MCF 10A (cell line): ENCODE data around the gene SP140. TPM values are rescaled to one million over a fixed set of nuclear protein-coding genes. Genes with fewer than 3 reads are reported as not detected.
A peak's percentile ranks its signal among the peaks of the same experiment; 100 is the strongest.

Experiments used
- BruUV-seq: library from RNA; stranded (reverse); fragments of 400-500 nt; replicated peaks from 2 replicates; lab custom pipeline; 2021; lab: Mats Ljungman, UMichigan
- CTCF ChIA-PET: fragments of 300-600 bp; sonication (Branson Sonifier 250); formaldehyde crosslinking; extraction: SDS; loops from one replicate; lab custom pipeline; 2021; ENCODE audit warnings: antibody characterized with exemption, inconsistent platforms; lab: Yijun Ruan, JAX
- POLR2A ChIA-PET: fragments of 300-600, 350-650 bp; sonication (Branson Sonifier 250); formaldehyde crosslinking; extraction: SDS; loops from one replicate; lab custom pipeline; 2020; ENCODE audit warnings: antibody characterized with exemption, inconsistent platforms; lab: Yijun Ruan, JAX
- DNase-seq: peaks from one replicate; pipeline ENCODE4 v3.0.0-alpha.2; 2018; ENCODE audit not compliant: unreplicated experiment
- H3K27ac Mint-ChIP-seq: one replicate; pipeline ENCODE4 v1.8.0; 2022; ENCODE audit warnings: mild to moderate bottlenecking, low read depth, mixed read lengths; ENCODE audit not compliant: unreplicated experiment
- H3K27me3 Mint-ChIP-seq: one replicate; pipeline ENCODE4 v1.8.0; 2022; ENCODE audit warnings: mixed read lengths; ENCODE audit not compliant: insufficient read depth, unreplicated experiment
- H3K36me3 Mint-ChIP-seq: one replicate; pipeline ENCODE4 v1.8.0; 2022; ENCODE audit warnings: mild to moderate bottlenecking, moderate library complexity, mixed read lengths; ENCODE audit not compliant: insufficient read depth, unreplicated experiment
- H3K4me1 Mint-ChIP-seq: one replicate; pipeline ENCODE4 v1.8.0; 2022; ENCODE audit warnings: mixed read lengths; ENCODE audit not compliant: insufficient read depth, unreplicated experiment
- H3K4me3 Mint-ChIP-seq: one replicate; pipeline ENCODE4 v1.8.0; 2022; ENCODE audit warnings: mild to moderate bottlenecking, moderate library complexity, mixed read lengths; ENCODE audit not compliant: unreplicated experiment
- H3K9me3 Mint-ChIP-seq: one replicate; pipeline ENCODE4 v1.8.0; 2022; ENCODE audit warnings: mixed read lengths; ENCODE audit not compliant: unreplicated experiment
- CTCF ChIP-seq: fragments of 200-600 bp; IDR thresholded peaks from one replicate; pipeline ENCODE4 v1.8.0; 2022; ENCODE audit warnings: antibody characterized with exemption, mild to moderate bottlenecking; ENCODE audit not compliant: unreplicated experiment
- intact Hi-C: fragments of 100-400 bp; cut with micrococcal nuclease; formaldehyde crosslinking; loops from 2 replicates; pipeline ENCODE4 v1.14.1; 2022
- total RNA-seq: library from RNA; stranded (reverse); gene quantifications from 2 replicates; pipeline ENCODE4 v1.2.3, GENCODE V29; 2022

Gene SP140
- total RNA-seq, 1 experiment from 2014 or later: not detected

DNA sequence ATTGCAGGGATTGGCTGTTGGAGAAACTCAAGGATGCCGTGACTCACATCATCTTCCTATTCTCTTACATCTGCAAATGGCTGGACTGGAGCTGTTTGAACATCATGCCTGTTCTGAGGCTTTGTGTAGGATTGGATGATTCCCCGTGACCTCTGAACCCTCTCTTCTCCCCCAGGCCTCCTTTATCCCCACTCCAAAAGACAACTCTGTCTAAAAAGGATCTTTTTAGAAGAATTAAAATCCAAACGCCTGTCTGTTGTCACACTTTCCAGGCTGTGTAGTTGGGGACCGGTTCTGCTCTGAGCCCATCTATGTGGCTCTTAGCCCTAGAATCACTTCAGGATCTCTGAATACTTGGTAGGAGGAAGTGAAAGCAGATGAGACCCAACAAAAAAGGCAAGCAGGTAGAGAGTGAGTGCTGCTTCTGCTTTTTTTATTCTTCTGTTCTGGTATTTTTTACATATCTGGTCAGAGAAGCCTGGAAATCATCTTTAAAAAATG is 565 bp downstream of the SP140 start:
- intact Hi-C loops: no loop called here
- ChIA-PET POLR2A (no interaction called here), CTCF (interaction anchor here (0.6 kb wide), 1 partner anchor 65 kb away, joined by 3 read pairs; no protein-coding TSS in a partner anchor)
- Mint-ChIP-seq H3K4me1 (peaks cover 5% of the 10 kb centered on the region), H3K27ac (no peak overlapping the region), H3K4me3 (no peak overlapping the region), H3K9me3 (peaks cover 7% of the 10 kb centered on the region), H3K36me3 (no peaks in the 10 kb centered on the region), H3K27me3 (no peaks in the 10 kb centered on the region)
- TF ChIP-seq CTCF: no peak
- no TSS peak for BruUV-seq
- no peak for DNase-seq

DNA sequence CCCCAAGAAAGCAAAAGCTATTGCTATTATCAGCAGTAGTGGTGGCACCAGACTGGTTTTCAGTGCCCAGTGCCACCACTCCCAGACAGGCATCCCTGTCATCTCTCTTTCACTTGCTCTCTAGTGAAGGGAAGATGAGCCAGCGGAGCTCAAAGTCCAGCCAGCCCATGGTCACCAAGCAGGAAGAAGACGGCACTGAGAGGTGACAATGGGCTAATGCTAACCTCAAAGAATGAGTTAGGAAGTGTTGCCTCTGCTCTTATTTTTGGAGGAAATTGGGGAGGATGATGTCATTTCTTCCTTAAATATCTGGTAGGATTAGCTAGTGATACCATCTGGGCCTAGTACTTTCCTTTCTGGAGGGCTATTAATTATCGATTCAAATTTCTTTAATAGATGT is 1.7 kb downstream of the SP140 start:
- BruUV-seq: no TSS peak
- H3K27me3 Mint-ChIP-seq: no peaks in the 10 kb centered on the region
- no peak for TF ChIP-seq CTCF

GRCh38 chr2:230230087-230230486 is 4.6 kb downstream of the SP140 start:
- BruUV-seq: no TSS peak
- peaks cover 5% of the 10 kb centered on the region for H3K4me1 Mint-ChIP-seq

More for the DNA sequence above, 1.7 kb downstream of the SP140 start:
- H3K36me3 Mint-ChIP-seq: no peaks in the 10 kb centered on the region
- H3K9me3 Mint-ChIP-seq: peaks cover 10% of the 10 kb centered on the region
- intact Hi-C loops: no loop called here
- DNase-seq: no peak
- H3K4me1 Mint-ChIP-seq: peaks cover 5% of the 10 kb centered on the region
- no peak overlapping the region for H3K4me3 Mint-ChIP-seq
- no peak overlapping the region for H3K27ac Mint-ChIP-seq
- POLR2A ChIA-PET: interaction anchor here (1.0 to 1.7 kb wide), 3 partner anchors 8 to 38 kb away, joined by 3 to 8 read pairs (median 3); partner anchors contain the start of gene SP110
- CTCF ChIA-PET: interaction anchor here (0.5 kb wide), 1 partner anchor 346 kb away, joined by 3 read pairs; no protein-coding TSS in a partner anchor

More at GRCh38 chr2:230230087-230230486, 4.6 kb downstream of the SP140 start:
- H3K27me3 Mint-ChIP-seq: no peaks in the 10 kb centered on the region
- DNase-seq: peak; percentile 20
- intact Hi-C loops: no loop called here
- no peaks in the 10 kb centered on the region for H3K36me3 Mint-ChIP-seq
- H3K9me3 Mint-ChIP-seq: peaks cover 10% of the 10 kb centered on the region
- ChIA-PET POLR2A (interaction anchor here (0.8 kb wide), 1 partner anchor 30 kb away, joined by 3 read pairs; no protein-coding TSS in a partner anchor), CTCF (interaction anchor here (0.6 to 1.0 kb wide), 2 partner anchors 9 to 201 kb away, joined by 3 to 5 read pairs; no protein-coding TSS in a partner anchor)
- no peak for TF ChIP-seq CTCF
- H3K4me3 Mint-ChIP-seq: no peak overlapping the region
- no peak overlapping the region for H3K27ac Mint-ChIP-seq
